Measurements from ENCODE around the gene VAC14.

DNA sequence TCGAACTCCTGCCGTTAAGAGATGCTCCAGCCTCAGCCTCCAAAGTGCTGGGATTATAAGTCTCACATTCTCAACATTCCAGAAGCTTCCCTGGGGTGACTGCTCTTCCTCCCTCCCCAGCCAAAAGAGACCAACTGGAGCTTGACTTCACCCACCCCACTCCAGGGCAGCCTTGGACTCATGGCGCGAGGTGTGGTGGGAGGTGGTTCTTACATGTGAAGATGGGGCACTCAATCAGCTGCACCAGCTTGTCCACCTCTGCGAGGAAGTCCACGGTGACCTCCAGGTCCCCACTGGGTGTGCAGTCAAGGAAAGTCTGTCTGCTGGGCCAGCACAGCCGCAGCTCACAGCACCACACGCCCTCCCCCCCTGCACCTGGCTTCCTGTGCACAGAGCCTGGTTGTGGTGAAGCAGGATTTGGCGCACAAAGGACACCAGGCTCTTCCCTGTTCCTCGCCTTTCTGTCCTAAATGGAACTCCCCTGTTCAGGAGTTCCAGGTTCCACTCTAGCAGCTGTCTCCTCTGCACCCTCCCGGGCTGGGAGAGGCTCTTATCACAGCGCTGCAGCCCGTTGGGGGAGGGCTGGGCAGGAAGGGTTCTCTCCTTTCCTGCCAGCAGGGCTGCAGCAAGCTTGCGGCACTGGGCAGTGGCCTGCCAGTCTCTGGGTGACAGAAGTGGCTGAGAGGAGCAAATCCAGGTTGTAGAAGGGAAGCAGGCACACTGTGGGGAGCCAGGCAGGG, 105.5 kb downstream of the VAC14 start:
- TF ChIP-seq TEAD4 (IDR thresholded peaks at IDR 0.05; ENCODE audit: low read depth, low read length) = peak; percentile 70
- TF ChIP-seq, protein P1, sequence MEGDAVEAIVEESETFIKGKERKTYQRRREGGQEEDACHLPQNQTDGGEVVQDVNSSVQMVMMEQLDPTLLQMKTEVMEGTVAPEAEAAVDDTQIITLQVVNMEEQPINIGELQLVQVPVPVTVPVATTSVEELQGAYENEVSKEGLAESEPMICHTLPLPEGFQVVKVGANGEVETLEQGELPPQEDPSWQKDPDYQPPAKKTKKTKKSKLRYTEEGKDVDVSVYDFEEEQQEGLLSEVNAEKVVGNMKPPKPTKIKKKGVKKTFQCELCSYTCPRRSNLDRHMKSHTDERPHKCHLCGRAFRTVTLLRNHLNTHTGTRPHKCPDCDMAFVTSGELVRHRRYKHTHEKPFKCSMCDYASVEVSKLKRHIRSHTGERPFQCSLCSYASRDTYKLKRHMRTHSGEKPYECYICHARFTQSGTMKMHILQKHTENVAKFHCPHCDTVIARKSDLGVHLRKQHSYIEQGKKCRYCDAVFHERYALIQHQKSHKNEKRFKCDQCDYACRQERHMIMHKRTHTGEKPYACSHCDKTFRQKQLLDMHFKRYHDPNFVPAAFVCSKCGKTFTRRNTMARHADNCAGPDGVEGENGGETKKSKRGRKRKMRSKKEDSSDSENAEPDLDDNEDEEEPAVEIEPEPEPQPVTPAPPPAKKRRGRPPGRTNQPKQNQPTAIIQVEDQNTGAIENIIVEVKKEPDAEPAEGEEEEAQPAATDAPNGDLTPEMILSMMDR (IDR thresholded peaks at IDR 0.05; ENCODE audit: control extremely low read depth in 1 of 3, insufficient read depth in 1 of 3, low read depth in 1 of 3, low read length in 3 of 3) = no peak
- TF ChIP-seq EP300 (IDR thresholded peaks at IDR 0.05; ENCODE audit: borderline replicate concordance in 1 of 2, low read depth in 2 of 2, low read length in 2 of 2) = no peak
- no peak for TF ChIP-seq EZH2 (IDR thresholded peaks at IDR 0.05; ENCODE audit: low read depth, low read length, severe bottlenecking)
- no peak for TF ChIP-seq SIN3A (conservative IDR thresholded peaks at IDR 0.05 in 1 of 2, IDR thresholded peaks at IDR 0.05 in 1 of 2; ENCODE audit: low read depth in 1 of 2, low read length in 2 of 2)
- TF ChIP-seq KDM5A (IDR thresholded peaks at IDR 0.05; ENCODE audit: low read length) = no peak
- no peak for TF ChIP-seq FOSL1 (IDR thresholded peaks at IDR 0.05; ENCODE audit: insufficient read depth, low read depth, low read length)
- no peak for TF ChIP-seq JUN (IDR thresholded peaks at IDR 0.05; ENCODE audit: low read depth, low read length)
- no peak for TF ChIP-seq SP2 (IDR thresholded peaks at IDR 0.05; ENCODE audit: low read length)
